Stimulated activated CD4-positive, alpha-beta T cell treated with anti-CD3 and anti-CD28 coated beads, Interleukin-2, amount 100 ng/mL, for 4 hours (primary cell): Measurements from ENCODE around the gene UBA52.
A peak's percentile ranks its signal among the peaks of the same experiment; 100 is the strongest.
"Not testable (repeated sequence)": the region's sequence is repeated elsewhere in the genome, so short reads cannot be mapped to it uniquely, and the experiment has no call there.

Source experiments
- DNase-seq: peaks from one replicate; pipeline ENCODE4 v3.0.0-alpha.2; 2020; ENCODE audit warnings: low read depth

Gene UBA52

GRCh38 chr19:18593367-18594095 lies 21.9 kb downstream of the UBA52 start:
- DNase-seq, result no peak

DNA sequence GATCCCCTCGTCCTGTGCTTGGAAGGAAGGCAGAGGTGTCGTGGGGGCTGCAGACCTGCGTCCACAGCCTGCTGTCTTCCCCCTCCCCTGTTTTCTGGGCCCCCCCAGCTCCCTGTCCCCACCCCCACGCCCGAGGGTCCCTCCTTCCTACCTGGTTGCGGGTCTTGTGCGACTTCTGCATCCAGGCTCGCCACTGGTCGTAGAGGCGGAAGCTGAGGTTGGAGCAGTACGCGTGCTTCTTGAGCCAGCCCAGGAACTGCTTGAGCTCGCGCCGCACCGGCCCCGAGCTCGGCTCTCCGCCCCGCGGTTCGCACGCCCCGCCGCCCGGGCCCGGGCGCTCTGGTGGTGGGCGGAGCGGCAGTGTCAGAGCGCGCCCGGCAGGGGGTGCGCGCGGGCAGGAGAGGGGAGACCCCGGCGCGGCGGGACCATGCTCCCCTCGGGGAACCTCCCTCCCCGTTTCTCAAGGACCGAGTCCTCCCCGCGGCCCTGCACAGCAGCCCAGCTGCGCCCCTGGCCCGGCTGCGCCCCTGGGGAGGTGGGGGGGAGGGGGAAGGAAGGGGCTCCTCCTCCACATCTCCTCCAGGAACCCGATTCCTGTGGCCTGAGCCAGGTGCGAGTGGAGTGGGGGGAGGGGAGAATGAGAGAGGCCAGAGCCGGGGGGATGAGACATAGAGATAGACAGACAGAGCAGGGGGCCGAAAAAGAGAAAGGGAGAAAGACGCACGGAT lies 22.6 kb downstream of the UBA52 start:
- DNase-seq, result peak; percentile 68

GRCh38 chr19:18594824-18595373 lies 23.2 kb downstream of the UBA52 start:
- DNase-seq, result no peak

- DNase-seq, result no peak
Measured at GRCh38 chr19:18595475-18595874, 23.8 kb downstream of the UBA52 start.

DNA sequence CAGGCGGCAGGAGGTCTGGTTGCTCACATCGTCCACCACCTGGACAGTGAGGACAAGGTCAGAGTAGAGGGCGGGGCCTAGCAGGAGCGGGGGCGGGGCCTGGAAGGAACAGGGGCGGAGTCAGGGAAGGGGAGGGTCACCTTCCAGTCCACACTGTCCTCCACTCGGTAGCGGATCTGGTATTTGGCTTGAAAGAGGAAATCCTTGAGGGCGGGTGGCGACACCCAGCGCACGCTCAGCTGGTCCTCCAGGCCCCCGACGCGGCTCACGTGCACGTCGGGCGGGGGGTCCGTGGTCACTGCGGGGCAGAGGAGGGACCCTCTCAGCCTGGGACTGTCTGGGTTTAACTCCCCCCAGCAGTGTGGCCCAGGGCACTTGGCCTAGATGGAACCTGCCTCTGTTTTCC lies 25.1 kb downstream of the UBA52 start:
- DNase-seq, result no peak

DNA sequence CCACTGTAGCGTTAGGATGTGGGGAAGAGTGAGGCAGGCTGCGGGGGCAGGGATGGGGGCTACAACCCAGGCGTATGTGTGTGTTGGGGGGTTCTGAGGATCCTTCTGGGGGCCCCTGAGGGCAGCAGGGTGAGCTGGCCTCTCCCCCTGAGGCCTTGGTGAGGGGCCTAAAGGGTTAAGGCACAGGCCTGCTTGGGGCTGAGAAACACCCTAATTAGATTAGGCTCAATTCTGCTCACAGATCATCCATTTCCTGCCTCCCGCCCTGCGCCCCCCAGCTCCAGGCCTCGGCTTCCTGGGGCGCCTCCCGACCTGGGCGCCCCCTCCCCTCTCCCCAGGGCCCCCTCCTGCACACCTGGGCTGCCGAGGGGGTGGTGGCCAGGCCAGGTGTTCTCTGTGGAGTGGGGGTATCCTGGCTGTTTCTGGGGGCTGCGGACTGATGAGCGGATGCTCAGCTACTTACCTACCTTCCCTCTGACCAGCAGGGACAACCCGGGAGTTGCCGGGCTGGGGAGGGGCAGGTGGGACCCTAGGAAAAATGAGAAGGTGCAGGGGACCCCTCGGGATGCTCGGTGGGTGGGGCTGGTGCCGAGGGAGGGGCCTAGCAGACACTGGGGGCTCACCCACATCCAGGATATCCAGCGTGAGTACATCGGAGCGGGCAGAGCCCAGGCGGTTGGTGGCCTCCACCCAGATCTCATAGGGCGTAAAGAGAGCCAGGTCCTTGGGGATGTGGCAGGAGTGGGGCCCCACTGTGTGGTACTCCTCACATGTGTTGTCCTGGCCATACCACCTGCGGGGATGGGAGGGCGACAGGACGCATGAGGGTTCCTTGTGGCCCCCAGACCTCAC lies 26.4 kb downstream of the UBA52 start:
- DNase-seq, result no peak

- DNase-seq, result no peak
Measured at GRCh38 chr19:18599485-18599884, 27.8 kb downstream of the UBA52 start.

- not testable (repeated sequence) for DNase-seq
Measured at GRCh38 chr19:18600692-18601397, 29.2 kb downstream of the UBA52 start.

GRCh38 chr19:18601875-18602274 lies 30.2 kb downstream of the UBA52 start:
- DNase-seq, result no peak

GRCh38 chr19:18603255-18603957 lies 31.7 kb downstream of the UBA52 start:
- no peak for DNase-seq

DNA sequence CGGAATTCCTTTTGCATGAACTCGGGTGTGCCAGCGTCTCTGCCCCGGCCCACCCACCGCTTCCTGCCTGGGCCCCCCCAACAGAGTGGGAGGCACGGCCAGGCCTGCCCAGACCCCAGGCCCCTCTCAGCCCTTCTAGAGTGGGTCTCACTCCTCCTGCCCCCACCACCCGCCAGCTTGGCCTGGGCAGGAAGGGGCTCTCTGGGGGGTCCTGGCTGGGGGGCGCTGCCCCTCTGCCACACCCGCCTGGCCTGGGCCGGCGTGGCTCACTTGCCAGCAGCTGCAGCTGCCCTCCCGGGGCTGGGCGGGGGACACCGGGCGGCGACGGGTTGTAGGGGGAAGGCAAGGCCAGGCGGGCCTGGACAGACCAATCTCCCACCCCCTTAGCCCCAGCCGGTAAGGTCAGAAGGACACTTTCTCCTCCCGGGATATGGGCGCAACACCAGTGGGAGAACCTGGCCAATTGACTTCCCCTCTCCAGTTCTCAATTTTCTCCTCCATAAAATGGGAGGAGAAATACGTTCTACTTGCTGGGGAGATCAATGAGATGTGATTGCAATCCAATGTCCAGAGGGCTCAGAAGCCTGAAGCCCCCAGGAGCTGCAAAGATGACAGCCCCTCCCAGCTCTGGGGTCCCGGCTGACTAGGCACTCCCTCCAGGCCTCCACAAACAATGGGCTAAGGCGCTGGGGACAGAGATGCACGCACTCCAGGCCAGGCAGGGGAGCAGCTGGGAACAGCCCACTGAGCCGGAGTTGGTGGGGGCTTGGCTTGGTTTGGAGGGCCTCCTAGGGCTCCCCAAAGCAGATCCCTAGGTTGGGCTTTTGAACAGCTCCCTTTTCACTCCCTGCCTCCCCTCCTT lies 32.5 kb downstream of the UBA52 start:
- DNase-seq, result no peak

- DNase-seq, result no peak
Measured at GRCh38 chr19:18604820-18605159, 33.1 kb downstream of the UBA52 start.

DNA sequence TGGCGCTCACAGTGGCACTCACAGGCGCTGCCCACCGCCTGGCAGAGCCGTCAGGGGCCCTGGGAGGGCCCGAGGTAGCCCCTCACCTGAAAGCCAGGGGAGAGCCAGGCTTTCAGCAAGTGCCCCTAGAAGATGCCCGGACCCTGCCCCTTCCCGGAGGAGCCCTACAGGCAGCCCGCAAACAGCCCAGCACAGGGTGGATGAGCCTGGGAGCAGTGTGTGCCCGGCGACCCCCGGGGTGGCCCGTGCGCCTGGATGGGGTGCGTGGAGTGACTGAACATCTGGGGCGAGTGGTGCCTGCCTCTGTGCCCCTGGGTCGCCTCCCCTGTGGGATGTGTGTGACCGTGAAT lies 33.5 kb downstream of the UBA52 start:
- DNase-seq, result no peak

GRCh38 chr19:18605546-18606280 lies 34.1 kb downstream of the UBA52 start:
- no peak for DNase-seq

GRCh38 chr19:18606281-18607225 lies 34.9 kb downstream of the UBA52 start, which contains the start of gene CRLF1:
Gene CRLF1 (minus strand): TSS chr19:18606799. CDS start chr19:18606656, 143 bp downstream.
- DNase-seq, result no peak

GRCh38 chr19:18607226-18608101 lies 35.8 kb downstream of the UBA52 start:
- DNase-seq, result peak; percentile 43

- no peak for DNase-seq
Measured at GRCh38 chr19:18608102-18608804, 36.6 kb downstream of the UBA52 start.
